Activated T-cell treated with anti-CD3 and anti-CD28 coated beads for 24 hours (primary cell): ENCODE measurements around the gene NOL3.

Experiments
- DNase-seq: peaks from one replicate; pipeline ENCODE4 v3.0.0-alpha.2; 2020; ENCODE audit warnings: low read depth

NOL3 gene

DNA sequence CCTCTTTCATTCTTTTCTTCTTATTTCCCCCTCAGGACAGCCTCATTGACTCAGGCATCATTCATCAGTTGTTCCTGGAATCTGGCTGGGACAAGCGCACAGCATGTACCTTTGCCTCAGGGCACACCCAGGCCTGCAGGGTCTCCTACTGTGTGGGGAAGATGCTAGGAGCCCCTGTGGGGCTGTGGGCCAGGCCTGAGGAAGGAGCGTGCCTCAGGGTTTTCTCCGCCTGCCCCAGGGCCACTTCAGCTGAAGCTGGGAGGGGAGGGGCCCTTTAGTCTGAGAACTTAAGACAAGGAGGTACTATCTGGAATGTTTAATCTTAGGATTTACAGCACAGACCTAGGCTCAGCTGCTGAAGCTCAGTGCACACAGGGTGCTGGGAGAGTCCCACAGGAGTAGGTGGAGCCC is 36.5 kb downstream of the NOL3 start:
- DNase-seq, result no peak

DNA sequence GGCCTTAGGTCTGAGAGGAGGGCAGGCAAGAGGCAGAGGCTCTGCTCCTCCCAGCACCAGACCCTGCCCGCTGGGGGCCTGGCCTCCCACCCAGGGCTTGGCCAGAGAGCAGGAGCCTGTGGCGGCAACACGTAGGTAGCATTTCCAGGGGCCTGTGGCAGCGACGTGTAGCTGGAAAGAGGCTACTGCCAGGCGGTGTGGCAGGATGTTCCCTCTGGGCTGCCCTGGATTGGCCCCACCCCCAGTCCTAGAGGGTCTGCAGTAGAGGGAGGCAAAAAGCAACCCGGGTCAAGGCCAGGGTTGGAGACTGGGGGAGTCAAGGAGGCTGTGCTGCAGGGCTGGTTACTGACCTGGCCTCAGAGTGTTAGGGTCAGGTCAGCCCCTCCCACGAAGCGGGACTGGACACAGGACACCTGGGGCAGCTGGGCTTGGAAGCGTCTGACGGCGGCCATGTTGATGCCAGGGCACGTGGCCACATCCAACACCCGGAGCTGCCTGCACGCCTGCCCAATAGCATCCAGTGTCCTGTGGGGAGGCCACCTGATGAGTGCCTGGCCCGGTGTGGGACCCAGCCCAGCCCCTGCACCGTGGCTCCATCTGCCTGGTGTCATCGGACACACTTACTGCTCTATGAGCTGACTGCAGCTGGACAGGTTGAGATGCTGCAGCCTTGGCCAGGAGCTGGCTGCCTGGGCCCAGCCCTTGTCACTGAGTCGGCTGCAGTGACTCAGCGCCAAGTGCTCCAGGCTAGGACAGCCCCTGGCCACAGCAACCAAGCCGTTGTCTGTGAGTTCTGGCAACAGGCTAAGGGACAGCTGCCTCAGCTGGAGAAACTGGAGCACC is 37.1 kb downstream of the NOL3 start:
- no peak for DNase-seq

GRCh38 chr16:67208154-67208896 is 38.0 kb downstream of the NOL3 start:
- DNase-seq, result no peak

DNA sequence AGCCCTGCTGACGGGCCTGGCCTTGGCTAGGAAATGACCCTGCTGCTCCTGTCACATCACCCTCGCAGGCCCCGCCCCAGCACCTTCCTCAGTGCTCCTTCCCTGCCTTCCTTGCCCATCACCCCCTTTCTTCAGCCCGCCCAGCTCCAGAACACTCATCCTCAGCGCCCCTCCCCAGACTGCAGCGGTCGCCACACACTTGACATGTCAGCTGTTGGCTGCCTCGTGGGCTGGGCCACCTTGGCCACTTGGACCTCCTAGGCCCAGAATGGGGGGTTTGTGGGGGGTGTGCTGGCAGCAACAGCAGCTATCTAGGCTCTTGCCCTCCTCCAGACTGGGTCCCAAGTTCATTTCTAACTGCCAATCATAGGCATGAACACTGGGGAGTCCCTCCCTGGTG is 39.2 kb downstream of the NOL3 start:
- DNase-seq, result no peak

DNA sequence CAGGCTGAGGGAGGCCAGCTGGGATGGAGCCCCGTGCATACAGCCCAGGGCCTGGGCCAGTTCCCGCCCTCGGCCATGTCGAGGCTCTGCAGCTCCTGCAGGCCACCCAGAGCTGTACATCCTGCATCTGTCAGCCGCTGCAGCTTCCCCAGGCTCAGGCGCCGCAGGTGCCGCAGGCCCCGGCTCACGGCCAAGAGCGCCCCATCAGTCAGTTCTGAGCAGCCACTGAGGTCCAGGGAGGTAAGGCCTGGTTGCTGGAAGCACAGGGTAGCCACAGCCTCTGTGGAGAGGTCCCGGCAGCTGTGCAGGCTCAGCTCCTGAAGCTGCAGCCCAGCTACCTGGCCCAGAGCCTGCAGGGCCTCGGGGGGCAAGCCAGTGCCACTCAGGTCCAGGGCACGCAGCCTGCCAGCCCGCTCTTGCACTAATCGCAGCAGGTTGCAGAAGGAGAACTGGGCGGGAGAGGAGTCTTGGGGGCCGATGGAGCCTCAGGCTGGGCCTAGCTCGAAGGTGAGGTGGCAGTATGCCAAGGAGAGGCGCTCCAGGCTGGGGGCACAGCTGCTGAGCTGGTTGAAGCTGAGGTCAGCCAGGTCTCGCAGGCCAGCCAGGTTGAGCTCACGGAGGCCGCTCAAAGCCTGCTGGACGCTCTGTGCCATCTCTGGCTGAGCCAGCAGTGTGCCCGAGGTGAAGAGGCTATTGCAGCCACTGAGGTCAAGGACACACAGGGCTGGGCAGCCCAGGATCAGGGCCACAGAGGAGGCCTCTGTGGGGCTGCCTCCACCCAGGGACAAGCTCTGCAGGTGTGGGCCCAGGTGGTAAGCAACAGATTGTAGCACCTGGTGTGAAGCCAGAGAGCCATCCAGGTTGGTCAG is 40.0 kb downstream of the NOL3 start:
- no peak for DNase-seq

GRCh38 chr16:67211674-67212073 is 41.3 kb downstream of the NOL3 start:
- no peak for DNase-seq

GRCh38 chr16:67212766-67213165 is 42.4 kb downstream of the NOL3 start:
- no peak for DNase-seq

GRCh38 chr16:67213197-67214019 is 43.1 kb downstream of the NOL3 start:
- DNase-seq, result no peak

DNA sequence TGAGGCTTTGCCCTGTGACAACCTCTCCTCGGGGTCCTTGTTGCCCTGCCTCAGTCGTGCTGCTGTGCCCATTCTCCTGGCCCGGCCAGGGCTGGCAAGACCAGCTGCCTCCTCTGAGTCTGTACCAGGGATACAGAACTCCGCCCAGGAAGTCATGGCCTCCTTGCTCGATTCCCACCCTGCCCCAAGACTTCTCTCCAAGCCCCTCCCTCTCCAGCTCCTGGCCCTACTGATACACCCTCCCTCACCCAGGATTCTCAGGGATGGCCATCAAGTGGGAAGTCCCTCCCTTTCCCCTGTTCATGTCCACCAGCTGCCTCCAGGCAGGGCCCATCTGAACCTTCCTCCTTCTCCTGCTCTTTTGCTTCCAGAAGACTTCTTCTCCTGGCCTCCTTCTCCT is 45.4 kb downstream of the NOL3 start:
- DNase-seq, result no peak

- DNase-seq, result no peak
Observed at GRCh38 chr16:67216612-67217490, 46.5 kb downstream of the NOL3 start.

DNA sequence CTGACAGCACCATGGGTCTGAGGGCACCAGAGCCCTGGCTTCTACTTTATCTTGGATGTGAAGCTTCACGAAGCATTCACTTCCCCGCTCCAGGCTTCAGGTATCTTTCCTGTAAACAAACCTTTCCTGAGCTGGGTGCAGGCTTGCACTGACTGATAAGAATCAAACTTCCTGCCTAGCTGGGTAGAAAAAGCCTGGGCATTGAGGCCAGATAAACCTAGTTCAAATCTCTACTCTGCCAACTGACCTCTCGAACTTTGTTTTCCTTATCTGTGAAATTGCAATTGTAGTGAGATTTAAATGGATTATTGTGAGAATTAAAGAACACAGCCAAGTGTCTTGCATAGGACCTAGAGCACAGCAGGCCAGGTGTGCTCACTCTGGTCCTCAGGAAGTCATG is 53.7 kb downstream of the NOL3 start:
- DNase-seq, result no peak
